H1 (cell line): Measurements from ENCODE around the gene NTMT1. TPM values are rescaled to one million over a fixed set of nuclear protein-coding genes. Genes with fewer than 3 reads are reported as not detected.

Experiments used
- RBBP5 ChIP-seq: IDR thresholded peaks from 2 replicates; pipeline ENCODE4 v1.7.1; 2012; ENCODE audit warnings: low read depth, mild to moderate bottlenecking, inconsistent platforms, low read length, moderate library complexity, borderline replicate concordance
- RNF2 ChIP-seq: fragments of 200-900, 300-1000 bp; sonication (generic); IDR thresholded peaks from 2 replicates; pipeline ENCODE4 v1.7.1; 2016; ENCODE audit warnings: borderline replicate concordance, low read depth, mild to moderate bottlenecking, antibody characterized with exemption, low read length; ENCODE audit not compliant: poor library complexity, severe bottlenecking; ENCODE audit errors: missing control alignments
- RXRA ChIP-seq: IDR thresholded peaks from 2 replicates; pipeline ENCODE4 v1.6.1; 2011; ENCODE audit warnings: low read depth, mild to moderate bottlenecking, low read length, moderate library complexity; ENCODE audit not compliant: insufficient read depth
- polyA plus RNA-seq, 7 experiments: library from polyadenylated mRNA; depleted of rRNA in 3 of 7; stranded (reverse) in 5 of 7; unstranded in 2 of 7; fragments of >200 nt in 5 of 7; fragments of 200-250 nt in 2 of 7; gene quantifications; 1 replicate in 5 of 7; 2 replicates in 1 of 7; 4 replicates in 1 of 7; pipeline versions ENCODE4 v1.2.1 to v1.2.3, GENCODE V29; 2011 to 2013; ENCODE audit warnings: missing spikeins in 2 of 7, mixed read lengths in 2 of 7
- total RNA-seq: library from RNA; stranded (reverse); fragmentation: NEBNext Ultra II Directional; extraction: Animal tissue kit (Norgen Biotek cat#: 25700); gene quantifications from 2 replicates; pipeline ENCODE4 v1.2.1, GENCODE V29; 2021
- TF ChIP-seq, protein P1 (sequence below): IDR thresholded peaks from 2 replicates; pipeline ENCODE4 v1.6.1; 2012; ENCODE audit warnings: inconsistent platforms

The NTMT1 gene
- total and polyA plus RNA-seq, 2 of the 8 experiments (the other 6 are each of a cell fraction or from before 2014, with no cell fraction given), result 66.8 to 70.2 TPM

DNA sequence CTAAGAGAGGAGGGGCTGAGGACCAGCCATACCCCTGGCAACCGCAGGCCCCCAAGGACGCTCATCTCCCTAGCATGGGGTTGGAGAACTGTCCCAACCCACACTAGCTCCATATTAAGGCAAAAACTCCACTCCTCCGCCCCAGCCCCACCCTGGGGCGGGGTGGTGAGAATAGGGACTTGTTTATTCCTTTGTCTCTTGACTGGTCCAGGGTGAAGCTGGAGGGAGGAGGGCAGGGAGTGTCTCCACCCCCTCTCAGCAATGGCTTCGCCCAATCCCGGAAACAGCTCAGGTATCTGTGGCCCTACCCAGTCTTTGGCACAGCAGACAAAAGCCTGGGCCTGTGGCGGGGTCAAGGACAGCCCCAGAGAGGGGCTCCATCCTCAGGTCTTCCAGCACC lies 56.4 kb downstream of the NTMT1 start (continued):
- TF ChIP-seq, protein P1, sequence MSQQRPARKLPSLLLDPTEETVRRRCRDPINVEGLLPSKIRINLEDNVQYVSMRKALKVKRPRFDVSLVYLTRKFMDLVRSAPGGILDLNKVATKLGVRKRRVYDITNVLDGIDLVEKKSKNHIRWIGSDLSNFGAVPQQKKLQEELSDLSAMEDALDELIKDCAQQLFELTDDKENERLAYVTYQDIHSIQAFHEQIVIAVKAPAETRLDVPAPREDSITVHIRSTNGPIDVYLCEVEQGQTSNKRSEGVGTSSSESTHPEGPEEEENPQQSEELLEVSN, result no peak
- no peak for TF ChIP-seq RXRA
- no peak for TF ChIP-seq RBBP5
- no peak for TF ChIP-seq RNF2
